Measurements from ENCODE around the gene RALGPS2.

DNA sequence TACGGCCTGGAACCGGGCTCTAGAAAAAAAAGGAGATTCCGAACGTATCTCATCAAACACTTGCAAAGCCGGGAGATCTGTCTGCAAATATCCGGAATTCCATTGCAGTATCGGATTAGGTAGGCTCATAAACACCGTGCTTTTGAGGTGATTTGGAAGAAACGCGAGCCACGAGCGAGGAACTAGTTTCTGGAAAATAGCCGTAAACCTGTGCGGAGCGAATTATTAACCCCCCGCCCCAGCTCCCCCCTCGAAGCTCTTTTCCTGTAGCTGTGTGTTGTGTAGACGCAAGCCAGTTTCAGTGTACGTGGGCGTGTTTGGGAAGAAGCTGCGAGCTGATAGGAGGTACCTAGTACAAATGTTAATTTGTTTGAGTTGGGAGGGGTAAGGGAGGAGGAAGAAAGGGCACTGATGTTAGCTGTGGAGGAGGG is 1.1 kb downstream of the RALGPS2 start:
- TF ChIP-seq POLR2A (IDR thresholded peaks at IDR 0.05; ENCODE audit: extremely low read depth, insufficient read length): peak; percentile 66
- TF ChIP-seq, protein P1, sequence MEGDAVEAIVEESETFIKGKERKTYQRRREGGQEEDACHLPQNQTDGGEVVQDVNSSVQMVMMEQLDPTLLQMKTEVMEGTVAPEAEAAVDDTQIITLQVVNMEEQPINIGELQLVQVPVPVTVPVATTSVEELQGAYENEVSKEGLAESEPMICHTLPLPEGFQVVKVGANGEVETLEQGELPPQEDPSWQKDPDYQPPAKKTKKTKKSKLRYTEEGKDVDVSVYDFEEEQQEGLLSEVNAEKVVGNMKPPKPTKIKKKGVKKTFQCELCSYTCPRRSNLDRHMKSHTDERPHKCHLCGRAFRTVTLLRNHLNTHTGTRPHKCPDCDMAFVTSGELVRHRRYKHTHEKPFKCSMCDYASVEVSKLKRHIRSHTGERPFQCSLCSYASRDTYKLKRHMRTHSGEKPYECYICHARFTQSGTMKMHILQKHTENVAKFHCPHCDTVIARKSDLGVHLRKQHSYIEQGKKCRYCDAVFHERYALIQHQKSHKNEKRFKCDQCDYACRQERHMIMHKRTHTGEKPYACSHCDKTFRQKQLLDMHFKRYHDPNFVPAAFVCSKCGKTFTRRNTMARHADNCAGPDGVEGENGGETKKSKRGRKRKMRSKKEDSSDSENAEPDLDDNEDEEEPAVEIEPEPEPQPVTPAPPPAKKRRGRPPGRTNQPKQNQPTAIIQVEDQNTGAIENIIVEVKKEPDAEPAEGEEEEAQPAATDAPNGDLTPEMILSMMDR (IDR thresholded peaks at IDR 0.05; ENCODE audit: low read depth, low read length): no peak
- no peak for TF ChIP-seq MYC (IDR thresholded peaks at IDR 0.05; ENCODE audit: low read depth, low read length)

Measured in NB4 (cell line).